Breast epithelium (tissue), 4 donors: ENCODE data around the gene LMAN2. TPM values are rescaled to one million over a fixed set of nuclear protein-coding genes. Genes with fewer than 3 reads are reported as not detected.
A peak's percentile ranks its signal among the peaks of the same experiment; 100 is the strongest.
"Not testable (repeated sequence)": the region's sequence is repeated elsewhere in the genome, so short reads cannot be mapped to it uniquely, and the experiment has no call there.

ENCODE experiments used
- DNase-seq, 2 donors: peaks; one replicate each; pipeline ENCODE4 v3.0.0-alpha.2; 2019; ENCODE audit warnings: low spot score in 2 of 2
- H3K27ac ChIP-seq, 2 donors: fragments of 200-600 bp; sonication (generic) in 1 of 2; one replicate each; pipeline ENCODE4 v1.5.1; 2016 to 2019; ENCODE audit warnings: mild to moderate bottlenecking in 1 of 2
- H3K27me3 ChIP-seq, 2 donors: fragments of 200-600 bp; sonication (generic) in 1 of 2; one replicate each; pipeline versions ENCODE4 v1.5.1 to v1.6.0; 2017 to 2019; ENCODE audit warnings: control low read depth in 1 of 2, mild to moderate bottlenecking in 1 of 2
- H3K36me3 ChIP-seq: fragments of 200-600 bp; one replicate; pipeline ENCODE4 v1.5.1; 2019
- H3K4me1 ChIP-seq, 2 donors: fragments of 200-600 bp; sonication (generic); one replicate each; pipeline ENCODE4 v1.5.1; 2016 to 2019; ENCODE audit warnings: control low read depth in 1 of 2
- H3K4me3 ChIP-seq, 3 donors: fragments of 200-600 bp; sonication (generic); 1 replicate in 2 of 3; 2 replicates in 1 of 3; pipeline ENCODE4 v1.5.1; 2016 to 2019; ENCODE audit warnings: mild to moderate bottlenecking in 3 of 3, moderate library complexity in 2 of 3
- H3K9me3 ChIP-seq, 2 donors: fragments of 200-600 bp; sonication (generic) in 1 of 2; one replicate each; pipeline ENCODE4 v1.5.1; 2016 to 2019; ENCODE audit warnings: control low read depth in 1 of 2
- CTCF ChIP-seq, 3 donors: fragments of 450-650 bp; IDR thresholded peaks; one replicate each; pipeline ENCODE4 v1.5.1; 2016 to 2017; ENCODE audit warnings: antibody characterized with exemption in 3 of 3, mild to moderate bottlenecking in 3 of 3, moderate library complexity in 3 of 3
- POLR2A ChIP-seq: fragments of 450-650 bp; IDR thresholded peaks from one replicate; pipeline ENCODE4 v1.6.1; 2016; ENCODE audit warnings: antibody characterized with exemption, mild to moderate bottlenecking, moderate library complexity
- POLR2AphosphoS5 ChIP-seq, 3 donors: sonication (generic); formaldehyde crosslinking; IDR thresholded peaks; one replicate each; pipeline ENCODE4 v1.6.1; 2017; ENCODE audit warnings: antibody characterized with exemption in 3 of 3
- intact Hi-C: fragments of 100-400 bp; cut with DNase I; formaldehyde crosslinking; loops from one replicate; pipeline ENCODE4 v1.15.1; 2023; ENCODE audit warnings: low total_unique reads
- total RNA-seq, 3 donors: library from RNA; depleted of rRNA; stranded (reverse); fragments of >200 nt; gene quantifications; one replicate each; pipeline ENCODE4 v1.1.0, GENCODE V29; 2016

The LMAN2 gene
- total RNA-seq, 3 donors from 2014 or later: 139 to 188 (median 170) TPM

GRCh38 chr5:177377851-177378776 lies 26.6 kb upstream of the LMAN2 start:
- intact Hi-C loops: no loop called here

GRCh38 chr5:177376107-177376506 lies 24.6 kb upstream of the LMAN2 start:
- no peaks in the 10 kb centered on the region for H3K36me3 ChIP-seq
- TF ChIP-seq POLR2A (no peak), POLR2AphosphoS5 (IDR thresholded peaks at IDR 0.05) (no peak), CTCF (IDR thresholded peaks at IDR 0.05) (no peak)
- no peak overlapping the region for H3K27ac ChIP-seq
- no peak for DNase-seq
- intact Hi-C loops: no loop called here
- no peaks in the 10 kb centered on the region for H3K27me3 ChIP-seq
- no peaks in the 10 kb centered on the region for H3K4me1 ChIP-seq
- no peak overlapping the region for H3K4me3 ChIP-seq
- no peaks in the 10 kb centered on the region for H3K9me3 ChIP-seq

More at GRCh38 chr5:177377851-177378776, 26.6 kb upstream of the LMAN2 start:
- no peaks in the 10 kb centered on the region for H3K4me1 ChIP-seq
- no peaks in the 10 kb centered on the region for H3K27me3 ChIP-seq
- H3K9me3 ChIP-seq: no peaks in the 10 kb centered on the region
- no peak for DNase-seq
- no peak overlapping the region for H3K4me3 ChIP-seq
- TF ChIP-seq POLR2AphosphoS5 (IDR thresholded peaks at IDR 0.05) (no peak), CTCF (IDR thresholded peaks at IDR 0.05) (no peak), POLR2A (no peak)
- H3K27ac ChIP-seq: no peak overlapping the region
- no peaks in the 10 kb centered on the region for H3K36me3 ChIP-seq

- H3K4me3 ChIP-seq, H3K36me3 ChIP-seq, H3K9me3 ChIP-seq, DNase-seq, intact Hi-C loops, H3K27ac ChIP-seq, H3K4me1 ChIP-seq, H3K27me3 ChIP-seq: not testable (repeated sequence)
These were observed 24.0 kb upstream of the LMAN2 start for GRCh38 chr5:177375516-177375915.

- H3K36me3 ChIP-seq: no peaks in the 10 kb centered on the region
- no peak for DNase-seq
- no peaks in the 10 kb centered on the region for H3K27me3 ChIP-seq
- H3K9me3 ChIP-seq: no peaks in the 10 kb centered on the region
- peak overlapping the region in 1 of 2 donors; percentile 66 for H3K27ac ChIP-seq
- intact Hi-C loops: no loop called here
- no peak overlapping the region for H3K4me3 ChIP-seq
- TF ChIP-seq POLR2AphosphoS5 (IDR thresholded peaks at IDR 0.05): no peak
- TF ChIP-seq POLR2A: no peak
- no peak for TF ChIP-seq CTCF (IDR thresholded peaks at IDR 0.05)
- H3K4me1 ChIP-seq: no peaks in the 10 kb centered on the region
These were observed 22.7 kb upstream of the LMAN2 start for GRCh38 chr5:177374211-177374610.

- no peaks in the 10 kb centered on the region for H3K27me3 ChIP-seq
- TF ChIP-seq POLR2A: no peak
- TF ChIP-seq CTCF (IDR thresholded peaks at IDR 0.05): no peak
- TF ChIP-seq POLR2AphosphoS5 (IDR thresholded peaks at IDR 0.05): no peak
- H3K9me3 ChIP-seq: no peaks in the 10 kb centered on the region
- intact Hi-C loops: no loop called here
- no peak overlapping the region for H3K4me3 ChIP-seq
- DNase-seq: no peak
- no peaks in the 10 kb centered on the region for H3K4me1 ChIP-seq
- H3K36me3 ChIP-seq: no peaks in the 10 kb centered on the region
- peak overlapping the region; percentile 58 to 66 for H3K27ac ChIP-seq
These were observed 22.3 kb upstream of the LMAN2 start for GRCh38 chr5:177373806-177374205.
